Measurements from ENCODE around the gene UPK2. TPM values are rescaled to one million over a fixed set of nuclear protein-coding genes. Genes with fewer than 3 reads are reported as not detected.

Gene UPK2
- total RNA-seq, 1 donor from 2014 or later: not detected

DNA sequence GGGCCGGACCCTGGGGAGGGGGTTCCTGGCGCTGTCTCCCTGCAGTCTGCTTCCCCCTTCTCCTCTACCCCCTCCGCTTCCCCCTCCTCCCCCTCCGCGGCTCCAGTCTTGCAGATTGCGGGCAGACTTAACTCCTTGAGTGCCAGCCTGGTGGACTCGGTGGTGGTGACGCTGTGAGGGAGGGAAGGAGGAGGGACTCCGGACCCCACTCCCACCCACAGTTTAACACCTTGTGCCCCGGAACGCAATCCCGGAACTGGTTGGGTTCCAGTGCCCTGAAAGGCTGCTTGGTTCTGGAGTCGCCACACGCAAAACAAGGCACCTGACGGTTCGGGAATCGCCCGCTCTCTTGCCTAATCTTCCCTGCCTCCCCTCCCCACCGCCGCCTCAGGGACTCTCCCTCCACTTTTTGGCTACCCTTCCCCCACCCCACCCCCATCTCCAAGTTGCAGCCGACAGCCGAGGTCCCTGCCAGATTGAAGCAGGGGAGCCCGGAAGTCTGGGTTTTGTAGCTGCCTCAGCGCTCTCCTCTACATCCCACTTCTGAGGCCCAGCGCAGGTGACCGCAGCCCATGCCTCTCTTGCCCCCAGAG is 26.5 kb upstream of the UPK2 start:
- no peak for TF ChIP-seq CTCF (conservative IDR thresholded peaks at IDR 0.05)
- peaks cover 13% of the 10 kb centered on the region for H3K27me3 Mint-ChIP-seq (ENCODE audit: low read depth)
- peak; percentile 78 for DNase-seq (ENCODE audit: low read depth, low spot score)
- H3K4me3 Mint-ChIP-seq: peak overlapping the region; percentile 99
- no peaks in the 10 kb centered on the region for H3K9me3 Mint-ChIP-seq
- peaks cover 49% of the 10 kb centered on the region for H3K4me1 Mint-ChIP-seq
- no peak overlapping the region for H3K27ac Mint-ChIP-seq (ENCODE audit: unreplicated experiment)
- no peaks in the 10 kb centered on the region for H3K36me3 Mint-ChIP-seq (ENCODE audit: low read depth)

DNA sequence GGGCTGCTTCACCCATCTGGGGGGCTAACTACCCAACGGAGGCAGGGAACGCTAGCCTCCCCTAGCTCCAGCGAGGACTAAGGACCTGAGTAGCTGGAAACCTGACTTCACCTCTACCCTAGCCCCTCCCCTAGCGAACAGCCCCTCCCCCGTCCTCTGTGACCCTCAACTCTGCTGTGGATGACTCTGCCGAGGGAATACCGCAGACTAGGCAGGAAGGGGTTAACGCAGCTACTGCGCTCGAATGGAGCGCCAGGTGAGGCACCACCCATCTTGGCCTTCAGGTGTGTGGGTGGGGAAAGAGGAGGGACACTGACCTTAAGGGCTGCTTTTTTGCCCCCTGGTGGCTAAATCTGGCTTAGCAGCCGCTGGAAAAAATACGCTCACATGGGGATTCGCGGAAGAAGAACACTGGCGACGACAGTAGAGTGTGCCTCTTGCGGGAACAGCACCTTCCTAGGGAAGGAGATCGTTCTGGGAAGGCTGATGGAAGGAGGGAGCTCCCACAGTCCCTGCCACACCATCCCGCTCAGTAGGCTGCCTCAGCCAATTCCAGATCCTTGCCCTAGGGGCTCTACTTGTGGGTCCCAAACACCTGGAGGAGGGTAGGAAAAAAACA is 25.9 kb upstream of the UPK2 start:
- no peak overlapping the region for H3K27ac Mint-ChIP-seq (ENCODE audit: unreplicated experiment)
- no peaks in the 10 kb centered on the region for H3K36me3 Mint-ChIP-seq (ENCODE audit: low read depth)
- peak; percentile 94 for TF ChIP-seq CTCF (conservative IDR thresholded peaks at IDR 0.05)
- peak overlapping the region; percentile 99 for H3K4me3 Mint-ChIP-seq
- H3K4me1 Mint-ChIP-seq: peaks cover 48% of the 10 kb centered on the region
- DNase-seq (ENCODE audit: low read depth, low spot score): peak; percentile 82
- peaks cover 13% of the 10 kb centered on the region for H3K27me3 Mint-ChIP-seq (ENCODE audit: low read depth)
- no peaks in the 10 kb centered on the region for H3K9me3 Mint-ChIP-seq

GRCh38 chr11:118931571-118931970 is 24.5 kb upstream of the UPK2 start:
- Mint-ChIP-seq H3K4me1 (peaks cover 41% of the 10 kb centered on the region), H3K27ac (ENCODE audit: unreplicated experiment) (no peak overlapping the region), H3K36me3 (ENCODE audit: low read depth) (no peaks in the 10 kb centered on the region), H3K9me3 (no peaks in the 10 kb centered on the region), H3K27me3 (ENCODE audit: low read depth) (peaks cover 13% of the 10 kb centered on the region), H3K4me3 (peak overlapping the region; percentile 99)
- no peak for DNase-seq (ENCODE audit: low read depth, low spot score)
- no peak for TF ChIP-seq CTCF (conservative IDR thresholded peaks at IDR 0.05)

GRCh38 chr11:118933486-118933885 is 22.6 kb upstream of the UPK2 start:
- no peak for TF ChIP-seq CTCF (conservative IDR thresholded peaks at IDR 0.05)
- DNase-seq (ENCODE audit: low read depth, low spot score): no peak
- peaks cover 26% of the 10 kb centered on the region for H3K4me1 Mint-ChIP-seq
- no peak overlapping the region for H3K4me3 Mint-ChIP-seq
- no peaks in the 10 kb centered on the region for H3K9me3 Mint-ChIP-seq
- H3K36me3 Mint-ChIP-seq (ENCODE audit: low read depth): no peaks in the 10 kb centered on the region
- H3K27ac Mint-ChIP-seq (ENCODE audit: unreplicated experiment): no peak overlapping the region
- peaks cover 13% of the 10 kb centered on the region for H3K27me3 Mint-ChIP-seq (ENCODE audit: low read depth)

DNA sequence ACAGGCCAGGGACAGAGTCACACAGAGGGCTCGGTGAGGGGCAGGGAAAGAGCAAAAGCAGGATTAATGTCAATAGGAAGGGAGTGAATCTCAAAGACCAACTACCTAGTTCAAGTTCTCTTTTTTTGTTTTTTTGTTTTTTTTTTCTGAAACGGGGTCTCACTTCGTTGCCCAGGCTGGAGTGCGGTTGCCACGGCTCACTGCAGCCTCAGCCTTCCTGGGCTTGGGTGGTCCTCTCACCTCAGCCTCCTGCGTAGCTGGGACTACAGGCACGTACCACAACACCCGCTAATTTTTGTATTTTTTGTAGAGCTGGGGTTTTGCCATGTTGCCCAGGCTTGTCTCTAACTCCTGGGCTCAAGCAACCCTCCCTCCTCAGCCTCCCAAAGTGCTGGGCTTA is 20.7 kb upstream of the UPK2 start:
- Mint-ChIP-seq H3K27ac (ENCODE audit: unreplicated experiment) (no peak overlapping the region), H3K27me3 (ENCODE audit: low read depth) (peaks cover 11% of the 10 kb centered on the region), H3K9me3 (no peaks in the 10 kb centered on the region), H3K4me1 (peaks cover 30% of the 10 kb centered on the region), H3K36me3 (ENCODE audit: low read depth) (no peaks in the 10 kb centered on the region), H3K4me3 (no peak overlapping the region)
- DNase-seq (ENCODE audit: low read depth, low spot score): no peak
- TF ChIP-seq CTCF (conservative IDR thresholded peaks at IDR 0.05): no peak

Measured in neural crest cell (in vitro differentiated cells).